Caco-2 (cell line): ENCODE measurements around the gene ACSBG1. TPM values are rescaled to one million over a fixed set of nuclear protein-coding genes. Genes with fewer than 3 reads are reported as not detected.
A peak's percentile ranks its signal among the peaks of the same experiment; 100 is the strongest.

Source experiments
- BruUV-seq: library from RNA; stranded (reverse); fragments of 400-500 nt; replicated peaks from 2 replicates; lab custom pipeline; 2021; lab: Mats Ljungman, UMichigan
- CTCF ChIA-PET: fragments of 300-600 bp; sonication (Branson Sonifier 250); formaldehyde crosslinking; loops from one replicate; lab custom pipeline; 2022; ENCODE audit warnings: antibody characterized with exemption; lab: Charles Lee
- POLR2A ChIA-PET: fragments of 300-600 bp; sonication (Branson Sonifier 250); formaldehyde crosslinking; loops from one replicate; lab custom pipeline; 2022; ENCODE audit warnings: antibody characterized with exemption; lab: Charles Lee
- DNase-seq, 2 experiments: peaks; one replicate each; pipeline versions ENCODE4 v3.0.0 to v3.0.0-alpha.2; 2020 to 2022
- H3K27me3 ChIP-seq: replicated peaks from 2 replicates; pipeline ENCODE4 v1.6.0; 2011; ENCODE audit warnings: low read length; ENCODE audit not compliant: control insufficient read depth, insufficient read depth
- H3K36me3 ChIP-seq: 2 replicates; pipeline ENCODE4 v1.5.1; 2011; ENCODE audit warnings: low read length; ENCODE audit not compliant: control insufficient read depth, insufficient read depth
- H3K4me1 ChIP-seq: fragments of 250-450 bp; sonication (Bioruptor Pico); 2 replicates; pipeline ENCODE4 v1.5.1; 2020; ENCODE audit warnings: mild to moderate bottlenecking
- H3K4me3 ChIP-seq: 2 replicates; pipeline ENCODE4 v1.5.1; 2011; ENCODE audit warnings: low read depth, mild to moderate bottlenecking, control low read depth, low read length
- H3K9me3 ChIP-seq: fragments of 250-450 bp; sonication (Bioruptor Pico); 2 replicates; pipeline ENCODE4 v1.5.1; 2020; ENCODE audit warnings: mild to moderate bottlenecking, moderate library complexity
- H3K27ac Mint-ChIP-seq: one replicate; pipeline ENCODE4 v1.8.0; 2022; ENCODE audit warnings: mixed read lengths; ENCODE audit not compliant: unreplicated experiment
- H3K27me3 Mint-ChIP-seq: one replicate; pipeline ENCODE4 v1.8.0; 2022; ENCODE audit warnings: mixed read lengths; ENCODE audit not compliant: insufficient read depth, unreplicated experiment
- H3K36me3 Mint-ChIP-seq: one replicate; pipeline ENCODE4 v1.8.0; 2022; ENCODE audit warnings: mild to moderate bottlenecking, mixed read lengths; ENCODE audit not compliant: insufficient read depth, unreplicated experiment
- H3K4me1 Mint-ChIP-seq: one replicate; pipeline ENCODE4 v1.8.0; 2022; ENCODE audit warnings: low read depth, mixed read lengths; ENCODE audit not compliant: unreplicated experiment
- H3K4me3 Mint-ChIP-seq: one replicate; pipeline ENCODE4 v1.8.0; 2022; ENCODE audit warnings: mild to moderate bottlenecking, moderate library complexity, mixed read lengths; ENCODE audit not compliant: unreplicated experiment
- H3K9me3 Mint-ChIP-seq: one replicate; pipeline ENCODE4 v1.8.0; 2022; ENCODE audit warnings: mixed read lengths; ENCODE audit not compliant: unreplicated experiment
- CTCF ChIP-seq, 2 experiments: fragments of 200-600 bp in 1 of 2; IDR thresholded peaks; 1 replicate in 1 of 2; 2 replicates in 1 of 2; pipeline versions ENCODE4 v1.5.1 to v1.8.0; 2011 to 2022; ENCODE audit warnings: antibody characterized with exemption in 1 of 2, control low read depth in 1 of 2, inconsistent platforms in 1 of 2, low read depth in 1 of 2, low read length in 1 of 2, mild to moderate bottlenecking in 1 of 2, moderate library complexity in 1 of 2; ENCODE audit not compliant: insufficient read depth in 1 of 2, severe bottlenecking in 1 of 2, unreplicated experiment in 1 of 2
- intact Hi-C: fragments of 100-400 bp; cut with micrococcal nuclease; formaldehyde crosslinking; loops from one replicate; pipeline ENCODE4 v1.10.0; 2022; ENCODE audit not compliant: unreplicated experiment
- total RNA-seq: library from RNA; stranded (reverse); gene quantifications from 2 replicates; pipeline ENCODE4 v1.2.3, GENCODE V29; 2022

The ACSBG1 gene
- total RNA-seq, 1 experiment from 2014 or later, result not detected

- H3K36me3 ChIP-seq, result no peaks in the 10 kb centered on the region
- H3K4me3 ChIP-seq, result no peak overlapping the region
- no peak for TF ChIP-seq CTCF (IDR thresholded peaks at IDR 0.05; ENCODE audit: insufficient read depth in 1 of 2, low read depth in 1 of 2, low read length in 1 of 2, severe bottlenecking in 1 of 2, unreplicated experiment in 1 of 2)
- Mint-ChIP-seq H3K27ac (no peak overlapping the region), H3K4me1 (no peaks in the 10 kb centered on the region), H3K4me3 (no peak overlapping the region), H3K9me3 (no peaks in the 10 kb centered on the region), H3K27me3 (no peaks in the 10 kb centered on the region), H3K36me3 (no peaks in the 10 kb centered on the region)
- intact Hi-C loops, result no loop called here
- no TSS peak for BruUV-seq
- H3K9me3 ChIP-seq, result no peaks in the 10 kb centered on the region
- DNase-seq, result peak; percentile 21 to 52
- H3K27me3 ChIP-seq, result no peaks in the 10 kb centered on the region
- POLR2A ChIA-PET, result no interaction called here
- CTCF ChIA-PET, result no interaction called here
- no peaks in the 10 kb centered on the region for H3K4me1 ChIP-seq
Measured at GRCh38 chr15:78212546-78213424, 21.6 kb downstream of the ACSBG1 start.

GRCh38 chr15:78212008-78212407 is 22.4 kb downstream of the ACSBG1 start:
- Histone ChIP-seq H3K4me1 (no peaks in the 10 kb centered on the region), H3K9me3 (no peaks in the 10 kb centered on the region), H3K27me3 (no peaks in the 10 kb centered on the region), H3K36me3 (no peaks in the 10 kb centered on the region), H3K4me3 (no peak overlapping the region)
- H3K9me3 Mint-ChIP-seq, result no peaks in the 10 kb centered on the region
- no peaks in the 10 kb centered on the region for H3K36me3 Mint-ChIP-seq
- no peaks in the 10 kb centered on the region for H3K4me1 Mint-ChIP-seq
- ChIA-PET POLR2A (no interaction called here), CTCF (interaction anchor here (1.4 kb wide), 1 partner anchor 16 kb away, joined by 4 read pairs; no protein-coding TSS in a partner anchor)
- intact Hi-C loops, result no loop called here
- H3K4me3 Mint-ChIP-seq, result no peak overlapping the region
- H3K27ac Mint-ChIP-seq, result no peak overlapping the region
- no peak for TF ChIP-seq CTCF (IDR thresholded peaks at IDR 0.05; ENCODE audit: insufficient read depth in 1 of 2, low read depth in 1 of 2, low read length in 1 of 2, severe bottlenecking in 1 of 2, unreplicated experiment in 1 of 2)
- no peaks in the 10 kb centered on the region for H3K27me3 Mint-ChIP-seq
- no peak for DNase-seq
- BruUV-seq, result no TSS peak

- no peaks in the 10 kb centered on the region for H3K4me1 ChIP-seq
- DNase-seq, result no peak
- H3K4me3 Mint-ChIP-seq, result no peak overlapping the region
- no peaks in the 10 kb centered on the region for H3K36me3 ChIP-seq
- no peak for TF ChIP-seq CTCF (IDR thresholded peaks at IDR 0.05; ENCODE audit: insufficient read depth in 1 of 2, low read depth in 1 of 2, low read length in 1 of 2, severe bottlenecking in 1 of 2, unreplicated experiment in 1 of 2)
- CTCF ChIA-PET, result interaction anchor here (1.4 kb wide), 1 partner anchor 16 kb away, joined by 4 read pairs; no protein-coding TSS in a partner anchor
- no peaks in the 10 kb centered on the region for H3K27me3 ChIP-seq
- no peaks in the 10 kb centered on the region for H3K27me3 Mint-ChIP-seq
- H3K4me1 Mint-ChIP-seq, result no peaks in the 10 kb centered on the region
- intact Hi-C loops, result no loop called here
- H3K36me3 Mint-ChIP-seq, result no peaks in the 10 kb centered on the region
- no peaks in the 10 kb centered on the region for H3K9me3 Mint-ChIP-seq
- H3K27ac Mint-ChIP-seq, result no peak overlapping the region
- BruUV-seq, result no TSS peak
- no peak overlapping the region for H3K4me3 ChIP-seq
- no peaks in the 10 kb centered on the region for H3K9me3 ChIP-seq
- POLR2A ChIA-PET, result no interaction called here
Measured at GRCh38 chr15:78211189-78211921, 23.0 kb downstream of the ACSBG1 start.
